ENCODE results near the gene SNORC.

- TF ChIP-seq CTCF (IDR thresholded peaks at IDR 0.05) (no peak), MAX (IDR thresholded peaks at IDR 0.05; ENCODE audit: low read depth) (no peak), REST (IDR thresholded peaks at IDR 0.05; ENCODE audit: low read depth, low read length) (no peak), MXI1 (IDR thresholded peaks at IDR 0.05; ENCODE audit: low read depth, low read length) (no peak), SMC3 (IDR thresholded peaks at IDR 0.05; ENCODE audit: low read depth, low read length) (no peak), FOXM1 (IDR thresholded peaks at IDR 0.05; ENCODE audit: low read depth) (no peak), TEAD4 (IDR thresholded peaks at IDR 0.05; ENCODE audit: borderline replicate concordance, insufficient read depth) (no peak), RAD21 (IDR thresholded peaks at IDR 0.05; ENCODE audit: low read length) (no peak), USF1 (IDR thresholded peaks at IDR 0.05; ENCODE audit: borderline replicate concordance, low read depth) (no peak), GABPA (IDR thresholded peaks at IDR 0.05; ENCODE audit: low read depth) (no peak), ZBTB33 (IDR thresholded peaks at IDR 0.05; ENCODE audit: borderline replicate concordance, low read depth) (no peak), JUND (IDR thresholded peaks at IDR 0.05) (no peak), GATA2 (CRISPR knock-in tag; IDR thresholded peaks at IDR 0.05) (no peak)
Measured at GRCh38 chr2:232925153-232925820, 55.2 kb downstream of the SNORC start.
